HG03039 (cell line): Measurements from ENCODE around the gene TRAPPC11.

Experiments used
- ATAC-seq: cut with Tn5 transposase; IDR thresholded peaks from one replicate; pipeline ENCODE4 v1.9.1; 2021; ENCODE audit warnings: mild to moderate bottlenecking, moderate library complexity; ENCODE audit not compliant: unreplicated experiment

TRAPPC11 gene

GRCh38 chr4:183755596-183755995, 96.5 kb downstream of the TRAPPC11 start:
- no peak for ATAC-seq

GRCh38 chr4:183757060-183757459, 98.0 kb downstream of the TRAPPC11 start:
- ATAC-seq, result no peak

- no peak for ATAC-seq
Measured at GRCh38 chr4:183758061-183758757, 99.1 kb downstream of the TRAPPC11 start.

GRCh38 chr4:183758758-183759447, 99.8 kb downstream of the TRAPPC11 start:
- ATAC-seq, result no peak

DNA sequence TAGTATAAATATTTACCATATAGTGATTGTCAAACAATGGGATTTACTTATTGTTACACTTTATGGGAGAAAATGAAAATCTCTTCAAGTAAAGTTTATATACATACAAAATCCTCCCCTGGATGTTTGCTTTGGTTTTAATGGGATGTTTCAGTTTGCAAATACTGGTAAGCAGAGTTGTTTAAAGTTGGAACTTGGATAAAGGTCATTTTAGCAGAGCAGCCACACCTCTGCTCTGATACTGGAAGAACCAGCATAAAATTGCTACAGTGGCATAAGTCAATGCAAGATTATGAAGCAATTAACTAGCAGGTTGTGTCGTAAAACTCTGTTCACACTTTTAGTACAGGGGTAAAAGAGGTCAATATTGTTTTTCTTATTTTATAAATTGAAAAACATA, 101.2 kb downstream of the TRAPPC11 start:
- no peak for ATAC-seq
